Activated effector memory CD4-positive, alpha-beta T cell treated with anti-CD3 and anti-CD28 coated beads, Interleukin-2, amount 50 U/mL, for 16 hours (primary cell): ENCODE data around the gene GLDC.
A peak's percentile ranks its signal among the peaks of the same experiment; 100 is the strongest.
"Not testable (repeated sequence)": the region's sequence is repeated elsewhere in the genome, so short reads cannot be mapped to it uniquely, and the experiment has no call there.

Experiments used
- DNase-seq: peaks from one replicate; pipeline ENCODE4 v3.0.0-alpha.2; 2020

The GLDC gene

DNA sequence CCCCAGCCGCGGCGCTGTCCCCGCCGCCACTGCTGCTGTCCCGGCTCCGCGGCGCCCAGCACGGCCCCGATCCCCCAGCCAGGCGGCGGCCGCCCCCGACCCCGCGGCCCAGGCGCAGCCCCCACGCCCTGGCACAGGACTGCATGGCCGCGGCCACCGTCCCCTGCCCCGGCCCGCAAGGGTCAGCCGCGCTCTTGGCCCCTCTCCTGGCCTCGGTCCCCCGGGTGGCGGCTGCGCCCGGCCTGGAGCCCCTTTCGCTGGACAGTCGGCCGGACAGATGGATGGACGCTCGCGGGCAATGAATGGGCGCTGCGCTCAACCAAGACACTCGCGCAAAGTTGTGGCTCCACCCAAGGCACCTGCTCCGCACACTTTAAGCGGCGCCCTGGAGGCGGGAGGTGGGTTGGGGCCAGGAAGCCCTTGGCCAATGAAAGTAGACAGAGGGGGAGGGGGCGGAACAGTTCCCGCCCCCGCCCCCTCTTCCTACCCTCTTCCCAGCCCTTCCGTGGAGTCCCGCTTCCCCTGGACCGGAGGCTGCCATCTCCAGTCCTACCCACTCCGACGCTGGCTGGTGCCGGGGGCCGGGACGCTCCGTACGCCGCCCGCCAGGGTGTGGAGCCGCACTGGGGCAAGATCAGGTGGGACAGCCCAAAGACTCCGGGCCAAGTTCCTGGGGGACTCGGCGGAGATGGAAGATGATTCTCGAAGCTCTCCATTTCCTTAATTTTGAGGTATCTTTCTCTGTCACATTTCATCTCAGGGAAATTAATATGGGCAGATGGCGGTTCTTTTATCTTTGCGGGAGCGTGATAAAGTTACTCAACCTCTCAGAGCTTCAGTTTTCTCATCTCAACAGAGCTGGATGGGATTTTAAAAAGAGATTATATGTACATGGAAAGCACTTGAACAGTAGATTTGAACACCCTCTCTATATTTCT lies at the start of gene GLDC:
GLDC (minus strand) TSS at position 375 of the 938 bp plus-strand sequence; CDS start at position 145, 230 bp downstream.
- peak; percentile 76 for DNase-seq

- DNase-seq: no peak
Measured at GRCh38 chr9:6692881-6693361, 47.4 kb upstream of the GLDC start.

DNA sequence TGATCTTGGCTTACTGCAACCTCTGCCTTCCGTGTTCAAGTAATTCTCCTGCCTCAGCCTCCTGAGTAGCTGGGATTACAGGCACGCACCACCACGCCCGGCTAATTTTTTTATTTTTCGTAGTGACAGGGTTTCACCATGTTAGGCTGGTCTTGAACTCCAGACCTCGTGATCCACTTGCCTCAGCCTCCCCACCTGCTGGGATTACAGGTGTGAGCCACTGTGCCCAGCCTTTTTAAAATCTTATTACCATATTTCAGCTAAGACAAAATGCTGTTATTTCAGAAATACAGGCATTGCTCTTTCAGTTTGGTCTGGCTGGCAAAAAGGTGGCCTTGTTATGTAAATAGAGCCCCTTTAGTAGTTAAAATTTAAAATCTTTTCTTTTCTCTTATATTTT lies 46.9 kb upstream of the GLDC start:
- DNase-seq: no peak

GRCh38 chr9:6690675-6691070 lies 45.1 kb upstream of the GLDC start:
- DNase-seq: not testable (repeated sequence)

DNA sequence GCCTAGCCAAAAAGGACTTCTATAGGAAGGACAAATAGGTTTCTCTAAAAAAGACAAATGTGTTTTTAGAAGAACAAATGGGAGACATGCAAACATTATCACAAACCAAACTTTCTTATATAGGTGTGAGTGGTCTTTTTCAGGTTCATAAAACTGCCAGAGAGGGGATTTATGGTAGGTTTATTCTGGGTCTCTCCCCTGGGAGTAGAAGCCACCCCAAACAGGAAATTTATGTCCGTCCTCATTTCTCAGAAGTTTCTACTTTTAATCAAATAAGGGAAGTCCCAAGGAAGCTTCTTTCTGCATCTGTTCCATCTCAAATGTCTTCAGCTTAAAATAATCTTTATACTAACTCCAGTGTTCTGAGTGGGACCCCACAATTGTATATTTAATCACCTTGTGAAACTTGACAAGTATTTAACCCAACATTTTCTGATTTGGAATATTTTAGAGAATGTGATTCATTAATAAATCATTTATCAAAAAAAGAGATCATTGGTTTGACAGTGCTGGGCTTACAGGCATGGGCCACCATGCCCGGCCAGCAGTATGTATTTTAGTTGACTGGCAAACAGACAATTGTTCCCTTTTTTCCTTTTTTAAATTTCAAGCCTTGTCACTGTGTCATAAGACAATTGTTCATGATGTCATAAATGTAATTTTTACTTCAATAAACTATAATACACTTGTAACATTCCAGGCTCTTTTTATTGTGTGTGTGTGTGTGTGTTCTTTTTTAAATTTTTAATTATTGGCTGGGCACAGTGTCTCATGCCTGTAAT lies 44.6 kb upstream of the GLDC start:
- DNase-seq: no peak

DNA sequence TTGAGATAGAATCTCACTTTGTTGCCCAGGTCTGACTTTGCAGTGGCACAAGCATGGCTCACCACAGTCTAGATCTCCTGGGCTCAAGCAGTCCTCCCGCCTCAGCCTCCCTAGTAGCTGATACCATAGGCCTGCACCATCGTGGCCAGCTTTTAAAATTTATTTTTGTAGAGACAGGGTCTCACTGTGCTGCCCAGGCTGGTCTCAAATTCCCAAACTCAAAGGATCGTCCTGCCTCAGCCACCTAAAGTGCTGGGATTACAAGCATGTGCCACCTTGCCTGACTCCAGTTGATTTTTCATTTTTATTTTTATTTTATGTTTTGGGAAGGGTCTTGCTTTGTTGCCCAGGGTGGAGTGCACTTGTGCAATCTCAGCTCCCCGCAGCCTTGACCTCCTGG lies 41.7 kb upstream of the GLDC start:
- no peak for DNase-seq

- no peak for DNase-seq
Measured at GRCh38 chr9:6686396-6686795, 40.9 kb upstream of the GLDC start.

GRCh38 chr9:6681957-6682501 lies 36.5 kb upstream of the GLDC start:
- no peak for DNase-seq

DNA sequence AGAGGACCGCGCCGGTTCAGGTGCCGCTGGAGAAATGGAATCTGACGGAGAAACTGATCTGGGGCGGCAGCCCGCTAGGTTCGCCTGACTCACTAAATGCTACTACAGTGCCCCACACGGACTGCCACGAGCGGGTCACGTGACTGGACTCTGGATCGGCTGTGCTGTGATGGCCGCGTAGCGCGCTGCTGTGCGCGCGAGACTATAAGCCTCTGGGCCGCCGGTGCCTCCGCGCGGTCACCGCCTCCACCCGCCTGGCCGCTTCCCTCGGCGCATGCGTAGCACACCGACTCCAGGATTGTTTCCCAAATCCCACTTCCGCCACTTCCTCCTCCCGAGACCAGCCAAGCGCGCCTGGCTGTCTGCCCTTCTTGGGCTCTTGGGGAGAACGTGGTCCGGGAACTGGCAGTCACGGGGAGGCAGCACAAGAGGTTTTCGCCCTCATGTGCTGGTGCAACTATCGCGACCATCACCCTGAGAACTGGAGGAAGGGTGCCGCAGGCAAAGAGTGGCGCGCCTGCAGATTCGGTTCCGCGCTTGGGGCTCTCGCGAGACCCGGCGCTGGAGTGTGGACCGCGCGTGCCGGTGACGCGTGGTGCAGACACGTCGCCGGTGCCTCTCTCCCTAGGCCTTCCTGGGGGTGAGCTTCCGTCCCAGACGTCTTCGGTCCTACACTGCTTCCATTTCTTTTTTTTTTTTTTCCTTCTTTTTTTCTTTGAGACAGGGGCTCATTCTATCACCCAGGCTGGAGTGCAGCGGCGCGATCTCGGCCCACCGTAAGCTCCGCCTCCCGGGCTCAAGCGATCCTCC lies 35.8 kb upstream of the GLDC start:
- DNase-seq: peak; percentile 96

GRCh38 chr9:6680797-6681146 lies 35.2 kb upstream of the GLDC start:
- DNase-seq: peak; percentile 89

- DNase-seq: no peak
Measured at GRCh38 chr9:6677803-6678202, 32.3 kb upstream of the GLDC start.

GRCh38 chr9:6676254-6676921 lies 30.9 kb upstream of the GLDC start:
- no peak for DNase-seq

GRCh38 chr9:6675268-6675667 lies 29.7 kb upstream of the GLDC start:
- no peak for DNase-seq

DNA sequence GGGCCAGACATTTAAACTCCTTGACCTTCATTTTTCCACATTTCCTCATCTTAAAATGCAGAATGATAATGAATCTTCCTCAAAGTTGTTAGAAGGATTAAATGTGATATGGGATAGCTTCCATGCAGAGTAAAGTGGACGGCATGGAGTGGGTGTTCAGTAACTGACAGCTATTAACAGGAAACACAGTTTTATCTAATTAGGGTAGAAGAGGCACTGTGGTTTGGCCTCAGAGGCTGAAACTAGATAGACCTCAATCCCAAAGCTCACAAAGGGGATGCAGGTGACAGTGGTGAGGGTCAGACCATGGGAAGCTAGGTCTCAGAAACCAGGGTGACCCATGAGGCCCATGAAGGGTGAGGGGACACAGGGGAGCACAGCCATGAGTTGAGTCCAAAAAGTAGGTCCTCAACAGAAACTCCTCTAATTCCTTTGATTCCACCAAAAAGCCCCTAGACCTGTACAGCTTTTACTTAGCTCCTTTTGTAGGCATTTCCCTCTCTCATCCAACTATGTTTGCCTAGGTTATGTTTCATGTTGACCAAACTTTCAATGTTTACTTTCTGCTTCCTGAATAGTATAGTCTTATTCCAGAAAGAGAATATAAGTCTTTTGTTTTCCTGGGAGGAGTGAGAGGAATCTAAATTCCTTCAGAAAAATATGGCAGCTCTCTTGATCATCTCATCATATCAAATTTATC lies 27.9 kb upstream of the GLDC start:
- DNase-seq: no peak

DNA sequence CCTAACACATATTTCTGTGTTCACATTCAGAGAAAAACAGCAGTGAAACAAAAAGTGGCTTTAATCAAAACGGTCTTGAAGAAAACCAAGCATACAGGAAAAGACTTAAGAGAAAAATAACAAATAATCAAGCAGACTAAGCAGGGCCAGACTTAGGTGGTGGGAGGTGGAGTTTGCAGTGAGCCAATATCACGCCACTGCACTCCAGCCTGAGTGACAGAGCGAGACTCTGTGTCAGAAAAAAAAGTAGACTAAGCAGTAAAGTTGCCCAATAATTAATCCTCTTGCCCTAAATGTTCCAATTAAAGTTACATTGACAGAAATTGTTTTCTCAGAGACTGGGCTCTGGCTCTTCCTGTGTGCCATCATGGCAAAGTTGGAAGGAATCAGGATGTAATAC lies 26.6 kb upstream of the GLDC start:
- no peak for DNase-seq

GRCh38 chr9:6671416-6671815 lies 25.9 kb upstream of the GLDC start:
- no peak for DNase-seq

DNA sequence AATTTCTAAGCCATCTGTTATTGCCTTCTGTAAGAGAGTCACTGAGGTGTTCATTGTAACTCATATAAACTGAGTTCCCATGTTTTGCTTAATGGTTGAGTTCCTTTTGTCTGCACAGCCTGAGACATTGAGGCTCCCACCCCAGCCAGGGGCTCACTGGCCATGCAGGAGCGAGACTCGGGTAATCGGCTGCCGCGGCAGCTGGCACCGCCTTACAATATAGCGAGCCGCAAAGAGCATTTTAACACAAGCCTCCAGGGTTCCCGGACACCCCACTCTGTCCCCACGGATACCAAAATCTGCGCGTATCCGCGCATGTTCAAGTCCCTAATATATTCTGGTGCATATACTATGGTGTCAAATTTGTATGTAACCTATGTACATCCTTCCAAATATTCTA lies 24.4 kb upstream of the GLDC start:
- DNase-seq: no peak

DNA sequence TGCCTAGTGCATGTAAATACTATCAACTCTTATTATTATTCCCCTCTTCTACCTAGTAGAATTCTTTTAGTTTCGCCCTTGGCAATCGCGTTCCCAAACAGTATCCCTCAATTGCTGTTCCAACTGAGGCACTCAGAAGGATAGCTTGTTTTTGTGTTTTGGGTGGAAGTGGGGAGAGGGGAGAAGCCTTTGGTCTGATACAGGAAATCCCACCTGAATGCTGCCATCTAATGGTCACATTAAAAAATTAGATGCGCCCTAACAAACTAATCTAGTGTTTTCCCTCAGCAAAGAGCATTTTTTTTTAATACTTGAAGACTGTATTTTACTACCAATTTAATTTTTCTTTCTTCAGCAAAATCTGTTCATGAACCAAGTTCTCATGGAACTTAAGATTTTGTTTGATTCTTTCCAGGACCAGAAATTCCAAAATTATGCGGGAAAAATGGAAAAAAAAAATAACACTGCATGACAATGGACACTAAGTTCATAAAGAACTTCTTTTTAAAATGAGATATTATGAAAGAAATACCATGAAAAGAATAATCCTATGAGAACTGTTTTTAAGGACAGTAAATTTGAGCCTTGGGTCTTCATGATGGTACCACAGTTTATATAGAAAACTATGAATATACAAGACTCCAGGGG lies 22.2 kb upstream of the GLDC start:
- DNase-seq: no peak

DNA sequence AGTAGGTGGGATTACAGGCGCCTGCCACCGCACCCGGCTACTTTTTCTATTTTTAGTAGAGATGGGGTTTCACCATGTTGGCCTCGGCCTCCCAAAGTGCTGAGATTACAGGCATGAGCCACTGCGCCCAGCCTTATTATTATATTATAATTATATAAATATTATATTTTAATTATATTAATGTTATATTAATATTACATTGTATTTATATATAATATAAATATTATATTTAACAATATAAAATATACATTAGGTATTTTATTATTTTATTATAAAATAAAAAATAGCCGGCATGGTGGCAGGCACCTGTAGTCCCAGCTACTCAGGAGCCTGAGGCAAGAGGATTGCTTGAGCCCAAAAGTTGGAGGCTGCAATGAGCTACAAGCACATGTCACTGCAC lies 21.6 kb upstream of the GLDC start:
- DNase-seq: no peak

DNA sequence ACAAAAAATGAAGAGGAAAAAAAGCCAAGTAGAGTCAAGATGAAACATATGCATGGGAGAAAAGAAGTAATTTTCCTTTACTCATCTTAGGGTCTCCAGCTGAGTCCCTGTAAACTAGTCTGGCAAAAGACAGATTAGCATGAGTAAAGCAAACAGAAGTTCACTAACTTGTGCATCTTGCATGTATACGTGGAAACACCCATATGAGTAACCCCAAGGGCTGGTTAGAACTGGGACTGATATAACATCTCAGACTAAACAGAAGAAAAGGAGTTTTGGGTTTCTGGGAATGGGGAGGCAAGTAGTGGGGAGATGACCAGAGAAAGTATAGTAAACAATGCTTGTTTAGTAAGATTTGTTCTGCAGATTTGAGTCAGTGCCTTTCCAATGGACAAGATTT lies 20.1 kb upstream of the GLDC start:
- no peak for DNase-seq

- DNase-seq: no peak
Measured at GRCh38 chr9:6664204-6664680, 18.7 kb upstream of the GLDC start.
